Heart left ventricle (tissue), 13 donors: ENCODE measurements around the gene ENSA.
"Not testable (repeated sequence)": the region's sequence is repeated elsewhere in the genome, so short reads cannot be mapped to it uniquely, and the experiment has no call there.

Experiments used
- CTCF ChIP-seq, 12 donors: fragments of 200-600 bp; sonication (generic) in 4 of 12; IDR thresholded peaks; one replicate each; pipeline versions ENCODE4 v1.5.0 to v1.8.0; 2018 to 2022; ENCODE audit warnings: antibody characterized with exemption in 12 of 12, mild to moderate bottlenecking in 5 of 12
- POLR2A ChIP-seq, 2 donors: fragments of 450-650 bp; IDR thresholded peaks; one replicate each; pipeline ENCODE4 v1.6.1; 2017; ENCODE audit warnings: antibody characterized with exemption in 2 of 2, mild to moderate bottlenecking in 2 of 2, moderate library complexity in 2 of 2
- donor health status: ischemic (EF 13 %, LVEDD 7.1; RV severe dilation, severe dysfunction).
- donor health status: DM: no; HTN: yes; CAD: no.
- donor health status: DM: no; HTN: no; CAD: no.
- donor health status: ischemic (EF 25% LVEDD 6.9; RV normal size, moderate dysfunction).
- donor health status: ischemic (EF 25% LVEDD 5.7; RV mildly dilated, moderate dysfunction).
- donor health status: ischemic (EF 35%, LVEDD 5.7; RV mildly dilated, moderate dysfunction).
- donor health status: nonischemic (EF 11% LVEDD 7.7; RV severe dilation, severe dysfunction).
- donor health status: DM: yes; HTN: yes; CAD: no.
- donor health status: PGD.
- donor health status: ischemic (EF 29% LVEDD 5.4; RV normal size, mild dysfunction).
- donor health status: nonischemic (EF 23%, LVEDD 6.1; RV moderate dilation, normal function).

- not testable (repeated sequence) for TF ChIP-seq CTCF, POLR2A (IDR thresholded peaks at IDR 0.05)
These were observed 27.0 kb downstream of the ENSA start for GRCh38 chr1:150602372-150602771.
